ENCODE data around the gene PPCDC.

DNA sequence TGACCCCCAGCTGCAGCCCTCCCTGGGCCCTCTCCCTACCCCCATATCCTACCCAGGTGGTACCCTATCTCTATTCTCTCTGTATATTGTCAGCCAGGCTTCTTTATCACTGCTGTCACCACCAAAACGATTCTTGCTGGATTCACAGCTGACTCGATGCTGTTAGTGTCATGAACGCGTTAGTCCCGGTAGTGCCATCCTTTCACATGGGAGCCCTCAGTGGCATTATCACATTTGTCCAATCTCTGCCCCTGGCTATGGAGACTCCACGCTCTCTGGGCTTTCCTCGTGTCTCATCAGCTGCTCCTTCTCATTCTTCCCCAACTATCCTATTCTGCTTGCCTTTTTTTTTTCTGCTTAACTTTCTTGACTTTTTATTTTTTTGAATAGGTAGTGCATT is 21.0 kb upstream of the PPCDC start:
- no peak for TF ChIP-seq EZH2 (optimal IDR thresholded peaks at IDR 0.05; ENCODE audit: low read depth, low read length)
- TF ChIP-seq, protein P1, sequence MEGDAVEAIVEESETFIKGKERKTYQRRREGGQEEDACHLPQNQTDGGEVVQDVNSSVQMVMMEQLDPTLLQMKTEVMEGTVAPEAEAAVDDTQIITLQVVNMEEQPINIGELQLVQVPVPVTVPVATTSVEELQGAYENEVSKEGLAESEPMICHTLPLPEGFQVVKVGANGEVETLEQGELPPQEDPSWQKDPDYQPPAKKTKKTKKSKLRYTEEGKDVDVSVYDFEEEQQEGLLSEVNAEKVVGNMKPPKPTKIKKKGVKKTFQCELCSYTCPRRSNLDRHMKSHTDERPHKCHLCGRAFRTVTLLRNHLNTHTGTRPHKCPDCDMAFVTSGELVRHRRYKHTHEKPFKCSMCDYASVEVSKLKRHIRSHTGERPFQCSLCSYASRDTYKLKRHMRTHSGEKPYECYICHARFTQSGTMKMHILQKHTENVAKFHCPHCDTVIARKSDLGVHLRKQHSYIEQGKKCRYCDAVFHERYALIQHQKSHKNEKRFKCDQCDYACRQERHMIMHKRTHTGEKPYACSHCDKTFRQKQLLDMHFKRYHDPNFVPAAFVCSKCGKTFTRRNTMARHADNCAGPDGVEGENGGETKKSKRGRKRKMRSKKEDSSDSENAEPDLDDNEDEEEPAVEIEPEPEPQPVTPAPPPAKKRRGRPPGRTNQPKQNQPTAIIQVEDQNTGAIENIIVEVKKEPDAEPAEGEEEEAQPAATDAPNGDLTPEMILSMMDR (IDR thresholded peaks at IDR 0.05; ENCODE audit: low read length) = no peak

All from MM.1S (cell line).